GM12878 (cell line): ENCODE results near the gene MPZL1. TPM values are rescaled to one million over a fixed set of nuclear protein-coding genes. Genes with fewer than 3 reads are reported as not detected.

ENCODE experiments used
- HDAC2 ChIP-seq: fragments of 200-600 bp; sonication (generic); IDR thresholded peaks from 2 replicates; pipeline ENCODE4 v1.6.1; 2017
- MEF2A ChIP-seq: IDR thresholded peaks from 2 replicates; pipeline ENCODE4 v1.6.1; 2011; ENCODE audit warnings: low read depth, mild to moderate bottlenecking, low read length, moderate library complexity; ENCODE audit not compliant: insufficient read depth
- MYB ChIP-seq: fragments of 150-350 bp; IDR thresholded peaks from 2 replicates; pipeline ENCODE4 v1.6.1; 2014; ENCODE audit warnings: mild to moderate bottlenecking, low read depth, low read length, borderline replicate concordance
- NR2C1 ChIP-seq: fragments of 450-650 bp; IDR thresholded peaks from 2 replicates; pipeline ENCODE4 v1.6.1; 2017; ENCODE audit warnings: antibody characterized with exemption, mild to moderate bottlenecking, moderate library complexity
- TARDBP ChIP-seq: IDR thresholded peaks from 2 replicates; pipeline ENCODE4 v1.6.1; 2016; ENCODE audit warnings: borderline replicate concordance
- TBL1XR1 ChIP-seq: IDR thresholded peaks from 2 replicates; pipeline ENCODE4 v1.6.1; 2012; ENCODE audit warnings: low read depth, low read length, improper control_type of control experiment
- polyA plus RNA-seq, 11 experiments: library from polyadenylated mRNA; depleted of rRNA in 4 of 11; unstranded in 6 of 11; stranded (reverse) in 5 of 11; fragments of >200 nt; fragmentation: Nextera tagmentation in 4 of 11; fragmentation: Illumina TruSeq in 1 of 11; extraction: Ambion mirVana in 4 of 11; extraction: Trizol in 1 of 11; gene quantifications; 1 replicate in 1 of 11; 2 replicates in 10 of 11; pipeline versions ENCODE4 v1.2.1 to v1.2.3, GENCODE V29; 2011 to 2016; ENCODE audit warnings: inconsistent platforms in 2 of 11, missing spikeins in 2 of 11, low read depth in 1 of 11
- total RNA-seq, 4 experiments: library from RNA; depleted of rRNA in 3 of 4; stranded (reverse); fragments of >200 nt in 3 of 4; fragmentation: Illumina TruSeq in 1 of 4; extraction: Trizol in 1 of 4; gene quantifications; 2 replicates each; pipeline versions ENCODE4 v1.2.1 to v1.2.3, GENCODE V29; 2013 to 2021
- TF ChIP-seq, protein P1 (sequence below): fragments of 450-650 bp; IDR thresholded peaks from 2 replicates; pipeline ENCODE4 v1.6.1; 2017; ENCODE audit warnings: borderline replicate concordance
- TF ChIP-seq, protein P2 (sequence below): fragments of 450-650 bp; IDR thresholded peaks from 2 replicates; pipeline ENCODE4 v1.6.1; 2018; ENCODE audit warnings: mild to moderate bottlenecking, low read depth, moderate library complexity; ENCODE audit not compliant: partially characterized antibody
- TF ChIP-seq, protein P3 (sequence below): fragments of 150-350 bp; IDR thresholded peaks from 2 replicates; pipeline ENCODE4 v1.6.1; 2016; ENCODE audit warnings: low read depth, low read length
- TF ChIP-seq, protein P4 (sequence below): IDR thresholded peaks from 2 replicates; pipeline ENCODE4 v1.6.1; 2011; ENCODE audit warnings: borderline replicate concordance, low read depth, mild to moderate bottlenecking, moderate library complexity, low read length; ENCODE audit not compliant: insufficient read depth, poor library complexity, severe bottlenecking
- TF ChIP-seq, protein P5 (sequence below): IDR thresholded peaks from 2 replicates; pipeline ENCODE4 v1.6.1; 2012; ENCODE audit warnings: improper control_type of control experiment, low read depth, low read length; ENCODE audit not compliant: insufficient replicate concordance
- TF ChIP-seq, protein P6 (sequence below): fragments of 450-650 bp; conservative IDR thresholded peaks from 2 replicates; pipeline ENCODE4 v1.6.1; 2017; ENCODE audit warnings: mild to moderate bottlenecking, moderate library complexity

The MPZL1 gene
- total and polyA plus RNA-seq, 10 of the 15 experiments (the other 5 are each of a cell fraction or from before 2014, with no cell fraction given) = 9.8 to 60.9 (median 45.9) TPM

DNA sequence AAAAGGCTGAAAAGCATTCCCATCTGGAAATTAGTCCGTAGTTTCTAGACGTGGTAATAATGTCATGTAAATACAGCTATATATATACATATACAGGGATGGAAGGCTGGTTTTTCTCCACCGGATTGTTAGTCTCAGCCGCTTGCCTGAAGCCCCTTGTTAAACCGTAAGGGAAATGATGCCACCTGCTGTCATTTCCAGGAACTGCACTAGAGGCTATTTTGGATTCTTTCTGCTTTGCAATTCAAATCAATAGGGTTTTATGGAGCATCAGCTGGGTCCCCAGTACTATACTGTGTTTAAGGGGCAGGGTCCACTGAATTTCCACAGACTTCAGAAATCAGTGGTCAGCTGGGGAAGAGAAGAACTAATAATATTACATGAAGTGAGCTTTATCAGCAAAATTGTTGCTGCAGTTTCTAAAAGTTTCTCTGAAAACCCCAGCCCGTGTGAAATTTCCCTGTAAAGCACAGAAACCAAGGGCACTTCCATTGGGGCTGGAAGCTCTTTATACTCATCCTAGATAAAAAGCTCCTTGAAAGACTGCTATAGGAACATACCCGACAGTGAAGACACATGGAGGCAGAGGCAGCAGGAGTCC is 33.8 kb upstream of the MPZL1 start (continued):
- peak; percentile 28; the same call in 1 of the 2 replicates for TF ChIP-seq TBL1XR1
- no peak for TF ChIP-seq MYB
- no peak for TF ChIP-seq HDAC2
- TF ChIP-seq, protein P1, sequence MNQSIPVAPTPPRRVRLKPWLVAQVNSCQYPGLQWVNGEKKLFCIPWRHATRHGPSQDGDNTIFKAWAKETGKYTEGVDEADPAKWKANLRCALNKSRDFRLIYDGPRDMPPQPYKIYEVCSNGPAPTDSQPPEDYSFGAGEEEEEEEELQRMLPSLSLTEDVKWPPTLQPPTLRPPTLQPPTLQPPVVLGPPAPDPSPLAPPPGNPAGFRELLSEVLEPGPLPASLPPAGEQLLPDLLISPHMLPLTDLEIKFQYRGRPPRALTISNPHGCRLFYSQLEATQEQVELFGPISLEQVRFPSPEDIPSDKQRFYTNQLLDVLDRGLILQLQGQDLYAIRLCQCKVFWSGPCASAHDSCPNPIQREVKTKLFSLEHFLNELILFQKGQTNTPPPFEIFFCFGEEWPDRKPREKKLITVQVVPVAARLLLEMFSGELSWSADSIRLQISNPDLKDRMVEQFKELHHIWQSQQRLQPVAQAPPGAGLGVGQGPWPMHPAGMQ = no peak
- TF ChIP-seq, protein P2, sequence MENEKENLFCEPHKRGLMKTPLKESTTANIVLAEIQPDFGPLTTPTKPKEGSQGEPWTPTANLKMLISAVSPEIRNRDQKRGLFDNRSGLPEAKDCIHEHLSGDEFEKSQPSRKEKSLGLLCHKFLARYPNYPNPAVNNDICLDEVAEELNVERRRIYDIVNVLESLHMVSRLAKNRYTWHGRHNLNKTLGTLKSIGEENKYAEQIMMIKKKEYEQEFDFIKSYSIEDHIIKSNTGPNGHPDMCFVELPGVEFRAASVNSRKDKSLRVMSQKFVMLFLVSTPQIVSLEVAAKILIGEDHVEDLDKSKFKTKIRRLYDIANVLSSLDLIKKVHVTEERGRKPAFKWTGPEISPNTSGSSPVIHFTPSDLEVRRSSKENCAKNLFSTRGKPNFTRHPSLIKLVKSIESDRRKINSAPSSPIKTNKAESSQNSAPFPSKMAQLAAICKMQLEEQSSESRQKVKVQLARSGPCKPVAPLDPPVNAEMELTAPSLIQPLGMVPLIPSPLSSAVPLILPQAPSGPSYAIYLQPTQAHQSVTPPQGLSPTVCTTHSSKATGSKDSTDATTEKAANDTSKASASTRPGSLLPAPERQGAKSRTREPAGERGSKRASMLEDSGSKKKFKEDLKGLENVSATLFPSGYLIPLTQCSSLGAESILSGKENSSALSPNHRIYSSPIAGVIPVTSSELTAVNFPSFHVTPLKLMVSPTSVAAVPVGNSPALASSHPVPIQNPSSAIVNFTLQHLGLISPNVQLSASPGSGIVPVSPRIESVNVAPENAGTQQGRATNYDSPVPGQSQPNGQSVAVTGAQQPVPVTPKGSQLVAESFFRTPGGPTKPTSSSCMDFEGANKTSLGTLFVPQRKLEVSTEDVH = no peak
- TF ChIP-seq, protein P3, sequence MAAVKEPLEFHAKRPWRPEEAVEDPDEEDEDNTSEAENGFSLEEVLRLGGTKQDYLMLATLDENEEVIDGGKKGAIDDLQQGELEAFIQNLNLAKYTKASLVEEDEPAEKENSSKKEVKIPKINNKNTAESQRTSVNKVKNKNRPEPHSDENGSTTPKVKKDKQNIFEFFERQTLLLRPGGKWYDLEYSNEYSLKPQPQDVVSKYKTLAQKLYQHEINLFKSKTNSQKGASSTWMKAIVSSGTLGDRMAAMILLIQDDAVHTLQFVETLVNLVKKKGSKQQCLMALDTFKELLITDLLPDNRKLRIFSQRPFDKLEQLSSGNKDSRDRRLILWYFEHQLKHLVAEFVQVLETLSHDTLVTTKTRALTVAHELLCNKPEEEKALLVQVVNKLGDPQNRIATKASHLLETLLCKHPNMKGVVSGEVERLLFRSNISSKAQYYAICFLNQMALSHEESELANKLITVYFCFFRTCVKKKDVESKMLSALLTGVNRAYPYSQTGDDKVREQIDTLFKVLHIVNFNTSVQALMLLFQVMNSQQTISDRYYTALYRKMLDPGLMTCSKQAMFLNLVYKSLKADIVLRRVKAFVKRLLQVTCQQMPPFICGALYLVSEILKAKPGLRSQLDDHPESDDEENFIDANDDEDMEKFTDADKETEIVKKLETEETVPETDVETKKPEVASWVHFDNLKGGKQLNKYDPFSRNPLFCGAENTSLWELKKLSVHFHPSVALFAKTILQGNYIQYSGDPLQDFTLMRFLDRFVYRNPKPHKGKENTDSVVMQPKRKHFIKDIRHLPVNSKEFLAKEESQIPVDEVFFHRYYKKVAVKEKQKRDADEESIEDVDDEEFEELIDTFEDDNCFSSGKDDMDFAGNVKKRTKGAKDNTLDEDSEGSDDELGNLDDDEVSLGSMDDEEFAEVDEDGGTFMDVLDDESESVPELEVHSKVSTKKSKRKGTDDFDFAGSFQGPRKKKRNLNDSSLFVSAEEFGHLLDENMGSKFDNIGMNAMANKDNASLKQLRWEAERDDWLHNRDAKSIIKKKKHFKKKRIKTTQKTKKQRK = no peak
- TF ChIP-seq NR2C1 = no peak
- TF ChIP-seq, protein P4, sequence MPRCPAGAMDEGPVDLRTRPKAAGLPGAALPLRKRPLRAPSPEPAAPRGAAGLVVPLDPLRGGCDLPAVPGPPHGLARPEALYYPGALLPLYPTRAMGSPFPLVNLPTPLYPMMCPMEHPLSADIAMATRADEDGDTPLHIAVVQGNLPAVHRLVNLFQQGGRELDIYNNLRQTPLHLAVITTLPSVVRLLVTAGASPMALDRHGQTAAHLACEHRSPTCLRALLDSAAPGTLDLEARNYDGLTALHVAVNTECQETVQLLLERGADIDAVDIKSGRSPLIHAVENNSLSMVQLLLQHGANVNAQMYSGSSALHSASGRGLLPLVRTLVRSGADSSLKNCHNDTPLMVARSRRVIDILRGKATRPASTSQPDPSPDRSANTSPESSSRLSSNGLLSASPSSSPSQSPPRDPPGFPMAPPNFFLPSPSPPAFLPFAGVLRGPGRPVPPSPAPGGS = no peak
- TF ChIP-seq, protein P5, sequence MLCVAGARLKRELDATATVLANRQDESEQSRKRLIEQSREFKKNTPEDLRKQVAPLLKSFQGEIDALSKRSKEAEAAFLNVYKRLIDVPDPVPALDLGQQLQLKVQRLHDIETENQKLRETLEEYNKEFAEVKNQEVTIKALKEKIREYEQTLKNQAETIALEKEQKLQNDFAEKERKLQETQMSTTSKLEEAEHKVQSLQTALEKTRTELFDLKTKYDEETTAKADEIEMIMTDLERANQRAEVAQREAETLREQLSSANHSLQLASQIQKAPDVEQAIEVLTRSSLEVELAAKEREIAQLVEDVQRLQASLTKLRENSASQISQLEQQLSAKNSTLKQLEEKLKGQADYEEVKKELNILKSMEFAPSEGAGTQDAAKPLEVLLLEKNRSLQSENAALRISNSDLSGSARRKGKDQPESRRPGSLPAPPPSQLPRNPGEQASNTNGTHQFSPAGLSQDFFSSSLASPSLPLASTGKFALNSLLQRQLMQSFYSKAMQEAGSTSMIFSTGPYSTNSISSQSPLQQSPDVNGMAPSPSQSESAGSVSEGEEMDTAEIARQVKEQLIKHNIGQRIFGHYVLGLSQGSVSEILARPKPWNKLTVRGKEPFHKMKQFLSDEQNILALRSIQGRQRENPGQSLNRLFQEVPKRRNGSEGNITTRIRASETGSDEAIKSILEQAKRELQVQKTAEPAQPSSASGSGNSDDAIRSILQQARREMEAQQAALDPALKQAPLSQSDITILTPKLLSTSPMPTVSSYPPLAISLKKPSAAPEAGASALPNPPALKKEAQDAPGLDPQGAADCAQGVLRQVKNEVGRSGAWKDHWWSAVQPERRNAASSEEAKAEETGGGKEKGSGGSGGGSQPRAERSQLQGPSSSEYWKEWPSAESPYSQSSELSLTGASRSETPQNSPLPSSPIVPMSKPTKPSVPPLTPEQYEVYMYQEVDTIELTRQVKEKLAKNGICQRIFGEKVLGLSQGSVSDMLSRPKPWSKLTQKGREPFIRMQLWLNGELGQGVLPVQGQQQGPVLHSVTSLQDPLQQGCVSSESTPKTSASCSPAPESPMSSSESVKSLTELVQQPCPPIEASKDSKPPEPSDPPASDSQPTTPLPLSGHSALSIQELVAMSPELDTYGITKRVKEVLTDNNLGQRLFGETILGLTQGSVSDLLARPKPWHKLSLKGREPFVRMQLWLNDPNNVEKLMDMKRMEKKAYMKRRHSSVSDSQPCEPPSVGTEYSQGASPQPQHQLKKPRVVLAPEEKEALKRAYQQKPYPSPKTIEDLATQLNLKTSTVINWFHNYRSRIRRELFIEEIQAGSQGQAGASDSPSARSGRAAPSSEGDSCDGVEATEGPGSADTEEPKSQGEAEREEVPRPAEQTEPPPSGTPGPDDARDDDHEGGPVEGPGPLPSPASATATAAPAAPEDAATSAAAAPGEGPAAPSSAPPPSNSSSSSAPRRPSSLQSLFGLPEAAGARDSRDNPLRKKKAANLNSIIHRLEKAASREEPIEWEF = peak; percentile 24
- TF ChIP-seq TARDBP = no peak
- peak; percentile 47; the same call in 1 of the 2 replicates for TF ChIP-seq MEF2A
- TF ChIP-seq, protein P6, sequence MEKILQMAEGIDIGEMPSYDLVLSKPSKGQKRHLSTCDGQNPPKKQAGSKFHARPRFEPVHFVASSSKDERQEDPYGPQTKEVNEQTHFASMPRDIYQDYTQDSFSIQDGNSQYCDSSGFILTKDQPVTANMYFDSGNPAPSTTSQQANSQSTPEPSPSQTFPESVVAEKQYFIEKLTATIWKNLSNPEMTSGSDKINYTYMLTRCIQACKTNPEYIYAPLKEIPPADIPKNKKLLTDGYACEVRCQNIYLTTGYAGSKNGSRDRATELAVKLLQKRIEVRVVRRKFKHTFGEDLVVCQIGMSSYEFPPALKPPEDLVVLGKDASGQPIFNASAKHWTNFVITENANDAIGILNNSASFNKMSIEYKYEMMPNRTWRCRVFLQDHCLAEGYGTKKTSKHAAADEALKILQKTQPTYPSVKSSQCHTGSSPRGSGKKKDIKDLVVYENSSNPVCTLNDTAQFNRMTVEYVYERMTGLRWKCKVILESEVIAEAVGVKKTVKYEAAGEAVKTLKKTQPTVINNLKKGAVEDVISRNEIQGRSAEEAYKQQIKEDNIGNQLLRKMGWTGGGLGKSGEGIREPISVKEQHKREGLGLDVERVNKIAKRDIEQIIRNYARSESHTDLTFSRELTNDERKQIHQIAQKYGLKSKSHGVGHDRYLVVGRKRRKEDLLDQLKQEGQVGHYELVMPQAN = no peak
